ENCODE measurements around the gene CMTM1. TPM values are rescaled to one million over a fixed set of nuclear protein-coding genes. Genes with fewer than 3 reads are reported as not detected.
A peak's percentile ranks its signal among the peaks of the same experiment; 100 is the strongest.
"Not testable (repeated sequence)": the region's sequence is repeated elsewhere in the genome, so short reads cannot be mapped to it uniquely, and the experiment has no call there.

CMTM1 gene
- total RNA-seq, 2 experiments from 2014 or later, result 6.4 to 11.8 TPM

- no peaks in the 10 kb centered on the region for H3K9me3 Mint-ChIP-seq (ENCODE audit: low read depth)
- intact Hi-C loops (cut with DNase I, micrococcal nuclease), result no loop called here
- ChIA-PET CTCF (interaction anchor here (0.7 kb wide), 1 partner anchor 8 kb away, joined by 3 read pairs; no protein-coding TSS in a partner anchor), POLR2A (no interaction called here)
- no peaks in the 10 kb centered on the region for H3K27me3 Mint-ChIP-seq
- H3K27ac Mint-ChIP-seq, result no peak overlapping the region
- no peak overlapping the region for H3K4me3 Mint-ChIP-seq
- no peaks in the 10 kb centered on the region for H3K36me3 Mint-ChIP-seq (ENCODE audit: low read depth)
- ATAC-seq, result no peak
- DNase-seq, result no peak
- peaks cover 43% of the 10 kb centered on the region for H3K4me1 Mint-ChIP-seq
Measured at GRCh38 chr16:66592814-66593213, 26.6 kb downstream of the CMTM1 start.

DNA sequence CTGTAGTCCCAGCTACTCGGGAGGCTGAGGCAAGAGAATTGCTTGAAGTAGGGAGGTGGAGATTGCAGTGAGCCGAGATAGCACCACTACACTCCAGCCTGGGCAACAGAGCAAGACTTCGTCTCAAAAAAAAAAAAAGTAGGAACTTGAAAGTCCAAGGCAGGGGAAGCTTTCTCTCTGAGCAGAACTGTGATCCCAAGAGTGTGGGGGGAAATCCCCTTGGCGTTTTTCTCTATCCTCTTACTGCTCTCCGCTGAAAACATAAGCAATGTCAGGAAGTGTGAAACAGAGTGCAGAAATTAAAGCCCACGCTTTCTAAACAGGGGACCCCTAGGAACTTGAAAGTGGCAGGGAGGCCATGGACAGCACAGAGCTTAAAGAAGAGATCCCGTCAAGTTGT lies 28.5 kb downstream of the CMTM1 start:
- H3K9me3 Mint-ChIP-seq (ENCODE audit: low read depth), result no peaks in the 10 kb centered on the region
- H3K4me1 Mint-ChIP-seq, result peaks cover 42% of the 10 kb centered on the region
- H3K4me3 Mint-ChIP-seq, result no peak overlapping the region
- DNase-seq (no peak), ATAC-seq (no peak)
- intact Hi-C loops (cut with DNase I, micrococcal nuclease), result no loop called here
- CTCF ChIA-PET, result interaction anchor here (0.6 kb wide), 1 partner anchor 15 kb away, joined by 3 read pairs; no protein-coding TSS in a partner anchor
- H3K27ac Mint-ChIP-seq, result no peak overlapping the region
- POLR2A ChIA-PET, result interaction anchor here (0.6 kb wide), 2 partner anchors 190 to 273 kb away, joined by 4 to 5 read pairs; no protein-coding TSS in a partner anchor
- H3K27me3 Mint-ChIP-seq, result no peaks in the 10 kb centered on the region
- H3K36me3 Mint-ChIP-seq (ENCODE audit: low read depth), result no peaks in the 10 kb centered on the region

DNA sequence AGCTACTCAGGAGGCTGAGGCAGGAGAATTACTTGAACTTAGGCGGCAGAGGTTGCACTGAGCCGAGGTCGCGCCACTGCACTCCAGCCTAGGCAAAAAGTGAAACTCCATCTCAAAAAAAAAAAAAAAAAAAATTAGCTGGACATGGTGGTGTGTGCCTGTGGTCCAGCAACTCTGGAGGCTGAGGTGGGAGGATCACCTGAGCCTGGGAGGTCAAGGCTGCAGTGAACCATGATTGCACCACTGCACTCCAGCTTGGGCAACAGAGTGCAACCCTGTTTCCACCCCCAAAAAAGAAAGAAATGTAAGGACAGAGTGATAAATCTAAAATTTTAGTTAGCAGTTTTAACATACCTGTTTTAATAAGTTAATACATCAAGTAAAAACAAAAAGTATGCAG lies 30.3 kb downstream of the CMTM1 start:
- POLR2A ChIA-PET; H3K9me3 Mint-ChIP-seq (ENCODE audit: low read depth); H3K4me3 Mint-ChIP-seq; H3K27ac Mint-ChIP-seq; H3K27me3 Mint-ChIP-seq; H3K36me3 Mint-ChIP-seq (ENCODE audit: low read depth); intact Hi-C loops (cut with DNase I, micrococcal nuclease); DNase-seq; ATAC-seq: not testable (repeated sequence)
- peaks cover 31% of the 10 kb centered on the region for H3K4me1 Mint-ChIP-seq
- CTCF ChIA-PET, result interaction anchor here (0.7 to 3.8 kb wide), 5 partner anchors 8 to 241 kb away, joined by 3 to 20 read pairs (median 6); partner anchors contain the start of gene CMTM3

GRCh38 chr16:66596986-66597848 lies 31.0 kb downstream of the CMTM1 start:
- peaks cover 2% of the 10 kb centered on the region for H3K36me3 Mint-ChIP-seq (ENCODE audit: low read depth)
- no peaks in the 10 kb centered on the region for H3K27me3 Mint-ChIP-seq
- POLR2A ChIA-PET, result no interaction called here
- peaks cover 6% of the 10 kb centered on the region for H3K9me3 Mint-ChIP-seq (ENCODE audit: low read depth)
- ATAC-seq (peak; percentile 69), DNase-seq (no peak)
- intact Hi-C loops (cut with DNase I, micrococcal nuclease), result no loop called here
- CTCF ChIA-PET, result interaction anchor here (0.5 to 3.8 kb wide), 6 partner anchors 8 to 159 kb away, joined by 3 to 20 read pairs (median 6); no protein-coding TSS in a partner anchor
- peaks cover 31% of the 10 kb centered on the region for H3K4me1 Mint-ChIP-seq
- H3K4me3 Mint-ChIP-seq, result no peak overlapping the region
- H3K27ac Mint-ChIP-seq, result peak overlapping the region; percentile 30

- H3K27ac Mint-ChIP-seq, result no peak overlapping the region
- H3K27me3 Mint-ChIP-seq, result no peaks in the 10 kb centered on the region
- ATAC-seq, result peak; percentile 71
- POLR2A ChIA-PET, result no interaction called here
- peaks cover 6% of the 10 kb centered on the region for H3K9me3 Mint-ChIP-seq (ENCODE audit: low read depth)
- peaks cover 33% of the 10 kb centered on the region for H3K4me1 Mint-ChIP-seq
- H3K36me3 Mint-ChIP-seq (ENCODE audit: low read depth), result peaks cover 2% of the 10 kb centered on the region
- CTCF ChIA-PET, result interaction anchor here (0.5 to 3.8 kb wide), 5 partner anchors 9 to 137 kb away, joined by 3 to 20 read pairs (median 7); no protein-coding TSS in a partner anchor
- intact Hi-C loops (cut with DNase I, micrococcal nuclease), result no loop called here
- H3K4me3 Mint-ChIP-seq, result no peak overlapping the region
- DNase-seq, result peak; percentile 41
Measured at GRCh38 chr16:66598111-66598510, 31.9 kb downstream of the CMTM1 start.

DNA sequence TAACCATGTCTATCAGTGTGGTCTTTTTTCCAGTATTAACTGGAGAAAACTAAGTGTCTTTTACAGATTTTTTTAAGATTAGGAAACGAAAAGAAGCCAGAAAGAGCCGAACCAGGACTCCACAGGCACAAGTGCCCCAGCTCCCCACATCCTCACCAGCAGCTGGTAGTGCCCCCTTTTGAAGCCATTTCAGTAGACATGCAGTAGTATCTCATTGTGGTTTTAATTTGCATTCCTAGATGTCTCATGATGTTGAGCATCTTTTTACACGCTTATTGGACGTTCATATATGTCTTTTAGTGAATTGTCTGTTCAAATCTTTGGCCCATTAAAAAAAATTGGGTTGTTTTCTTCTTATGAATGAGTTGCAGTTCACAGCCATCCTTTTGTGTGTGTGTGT lies 33.5 kb downstream of the CMTM1 start:
- Mint-ChIP-seq H3K4me3 (no peak overlapping the region), H3K27me3 (no peaks in the 10 kb centered on the region), H3K4me1 (peaks cover 39% of the 10 kb centered on the region), H3K27ac (peak overlapping the region; percentile 33), H3K9me3 (ENCODE audit: low read depth) (peaks cover 6% of the 10 kb centered on the region), H3K36me3 (ENCODE audit: low read depth) (peaks cover 2% of the 10 kb centered on the region)
- DNase-seq (no peak), ATAC-seq (no peak)
- ChIA-PET CTCF (interaction anchor here (0.6 to 3.8 kb wide), 4 partner anchors 9 to 24 kb away, joined by 3 to 20 read pairs (median 4); no protein-coding TSS in a partner anchor), POLR2A (no interaction called here)
- intact Hi-C loops (cut with DNase I, micrococcal nuclease), result no loop called here

DNA sequence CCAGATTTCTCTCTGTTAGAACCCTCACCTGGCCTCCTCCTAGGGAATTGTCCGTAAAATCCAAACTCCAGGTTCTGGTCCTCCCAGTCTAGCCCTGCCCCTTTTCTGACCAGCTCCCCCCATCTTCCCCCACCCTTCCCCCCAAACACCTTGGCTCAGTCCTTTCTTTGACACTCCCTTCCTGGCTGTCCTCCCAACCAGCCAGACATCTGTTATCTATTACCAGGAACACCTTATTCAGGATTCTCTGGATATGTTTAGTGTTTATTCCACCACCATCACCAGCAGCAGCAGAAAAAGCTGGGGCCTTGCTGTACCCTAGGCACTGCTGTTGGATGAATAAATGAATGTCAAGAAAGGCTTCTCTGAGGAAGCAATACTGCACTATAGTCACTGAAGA lies 34.2 kb downstream of the CMTM1 start:
- CTCF ChIA-PET, result interaction anchor here (0.5 to 0.6 kb wide), 2 partner anchors 8 to 19 kb away, joined by 3 read pairs; no protein-coding TSS in a partner anchor
- Mint-ChIP-seq H3K4me1 (peaks cover 35% of the 10 kb centered on the region), H3K36me3 (ENCODE audit: low read depth) (peaks cover 2% of the 10 kb centered on the region), H3K27ac (no peak overlapping the region), H3K27me3 (no peaks in the 10 kb centered on the region), H3K9me3 (ENCODE audit: low read depth) (peaks cover 6% of the 10 kb centered on the region), H3K4me3 (no peak overlapping the region)
- no peak for DNase-seq
- intact Hi-C loops (cut with DNase I, micrococcal nuclease), result no loop called here
- POLR2A ChIA-PET, result no interaction called here
- ATAC-seq, result no peak

GRCh38 chr16:66601471-66601870 lies 35.2 kb downstream of the CMTM1 start:
- intact Hi-C loops (cut with DNase I, micrococcal nuclease), result no loop called here
- CTCF ChIA-PET, result interaction anchor here (0.9 to 3.3 kb wide), 3 partner anchors 8 to 194 kb away, joined by 3 to 16 read pairs (median 3); no protein-coding TSS in a partner anchor
- Mint-ChIP-seq H3K4me1 (peaks cover 42% of the 10 kb centered on the region), H3K4me3 (no peak overlapping the region), H3K9me3 (ENCODE audit: low read depth) (peaks cover 6% of the 10 kb centered on the region), H3K27me3 (no peaks in the 10 kb centered on the region), H3K36me3 (ENCODE audit: low read depth) (peaks cover 6% of the 10 kb centered on the region), H3K27ac (no peak overlapping the region)
- POLR2A ChIA-PET, result no interaction called here
- DNase-seq, result no peak
- ATAC-seq, result no peak

- peaks cover 41% of the 10 kb centered on the region for H3K4me1 Mint-ChIP-seq
- H3K9me3 Mint-ChIP-seq (ENCODE audit: low read depth), result peaks cover 6% of the 10 kb centered on the region
- no peaks in the 10 kb centered on the region for H3K27me3 Mint-ChIP-seq
- intact Hi-C loops (cut with DNase I, micrococcal nuclease), result loop anchor here (1.0 to 2.0 kb wide), 13 partner anchors 13 to 270 kb away; partner anchors contain the start of genes CKLF (in 2 of the 2), CMTM4 (in 1 of the 2) and DYNC1LI2 (in 1 of the 2)
- ATAC-seq (peak; percentile 71), DNase-seq (peak; percentile 84)
- peak overlapping the region; percentile 95 for H3K27ac Mint-ChIP-seq
- POLR2A ChIA-PET, result no interaction called here
- CTCF ChIA-PET, result interaction anchor here (0.6 to 3.3 kb wide), 11 partner anchors 8 to 330 kb away, joined by 3 to 16 read pairs (median 4); partner anchors contain the start of genes CKLF and CMTM2
- H3K4me3 Mint-ChIP-seq, result peak overlapping the region; percentile 81
- peaks cover 17% of the 10 kb centered on the region for H3K36me3 Mint-ChIP-seq (ENCODE audit: low read depth)
Measured at GRCh38 chr16:66603537-66604375, 37.5 kb downstream of the CMTM1 start.

- intact Hi-C loops (cut with DNase I, micrococcal nuclease), result loop anchor here (1.0 to 5.0 kb wide), 15 partner anchors 14 to 323 kb away; partner anchors contain the start of genes CKLF (in 2 of the 2), CMTM4 (in 1 of the 2), DYNC1LI2 (in 1 of the 2) and RRAD (in 1 of the 2)
- DNase-seq, result peak; percentile 86
- H3K27me3 Mint-ChIP-seq, result no peaks in the 10 kb centered on the region
- H3K9me3 Mint-ChIP-seq (ENCODE audit: low read depth), result peaks cover 6% of the 10 kb centered on the region
- CTCF ChIA-PET, result interaction anchor here (0.6 to 3.3 kb wide), 11 partner anchors 9 to 329 kb away, joined by 3 to 16 read pairs (median 4); partner anchors contain the start of genes CKLF and CMTM2
- peaks cover 39% of the 10 kb centered on the region for H3K4me1 Mint-ChIP-seq
- peak within 1 kb of the TSS; percentile 81 for H3K4me3 Mint-ChIP-seq
- H3K27ac Mint-ChIP-seq, result peak within 1 kb of the TSS; percentile 95
- POLR2A ChIA-PET, result no interaction called here
- peak; percentile 55 for ATAC-seq
- peaks cover 22% of the 10 kb centered on the region for H3K36me3 Mint-ChIP-seq (ENCODE audit: low read depth)
Measured at GRCh38 chr16:66604376-66605176, 38.3 kb downstream of the CMTM1 start, which contains the start of gene CMTM3. Gene CMTM3 (plus strand): TSS chr16:66604704. CDS start chr16:66604806, 102 bp downstream.

Data from activated CD4-positive, alpha-beta T cell treated with anti-CD3 and anti-CD28 coated beads for 36 hours (primary cell).